Adipocyte (in vitro differentiated cells): ENCODE results near the gene ARMH3.
"Not testable (repeated sequence)": the region's sequence is repeated elsewhere in the genome, so short reads cannot be mapped to it uniquely, and the experiment has no call there.

Experiments used
- DNase-seq: peaks from one replicate; pipeline ENCODE4 v3.0.0-alpha.2; 2015; ENCODE audit warnings: low read depth
- H3K27me3 ChIP-seq: replicated peaks from 2 replicates; pipeline ENCODE4 v1.7.0; 2013; ENCODE audit warnings: mild to moderate bottlenecking, low read length, moderate library complexity; ENCODE audit not compliant: control insufficient read depth, insufficient read depth
- H3K36me3 ChIP-seq: 2 replicates; pipeline ENCODE4 v1.7.0; 2013; ENCODE audit warnings: low read length, mild to moderate bottlenecking, moderate library complexity; ENCODE audit not compliant: control insufficient read depth, insufficient read depth, severe bottlenecking
- H3K4me1 ChIP-seq: 2 replicates; pipeline ENCODE4 v1.7.0; 2013; ENCODE audit warnings: mild to moderate bottlenecking, low read length, moderate library complexity; ENCODE audit not compliant: control insufficient read depth, insufficient read depth
- H3K4me3 ChIP-seq: 2 replicates; pipeline ENCODE4 v1.7.0; 2013; ENCODE audit warnings: mild to moderate bottlenecking, low read length, moderate library complexity
- H3K9ac ChIP-seq: 2 replicates; pipeline ENCODE4 v1.7.0; 2013; ENCODE audit warnings: mild to moderate bottlenecking, low read length, moderate library complexity
- H3K9me3 ChIP-seq: 2 replicates; pipeline ENCODE4 v1.7.0; 2013; ENCODE audit warnings: mild to moderate bottlenecking, low read length, moderate library complexity; ENCODE audit not compliant: control insufficient read depth

The ARMH3 gene

DNA sequence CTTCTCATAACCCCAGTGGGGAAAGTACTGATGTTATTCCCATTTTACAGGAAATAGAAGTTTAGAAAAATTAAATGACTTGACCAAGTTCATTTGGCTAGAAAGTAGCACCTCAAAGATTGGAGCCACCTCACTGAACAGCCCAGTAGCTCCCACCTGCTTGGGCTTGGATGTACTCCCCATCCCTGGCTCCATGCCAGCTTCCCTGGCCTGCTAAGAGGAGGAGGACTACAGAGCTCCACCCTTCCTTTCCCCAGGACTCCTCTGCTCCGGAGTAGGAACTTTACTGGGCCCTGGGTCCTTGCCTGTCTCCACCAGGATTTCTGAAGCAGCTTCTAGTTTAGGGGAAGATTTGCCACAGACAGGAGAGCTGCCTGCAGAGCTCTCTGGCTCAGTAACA, 12.2 kb upstream of the ARMH3 start:
- H3K4me3 ChIP-seq: no peak overlapping the region
- H3K9me3 ChIP-seq: no peaks in the 10 kb centered on the region
- H3K27me3 ChIP-seq: no peaks in the 10 kb centered on the region
- peaks cover 4% of the 10 kb centered on the region for H3K36me3 ChIP-seq
- no peak overlapping the region for H3K9ac ChIP-seq
- DNase-seq: peak; percentile 25
- H3K4me1 ChIP-seq: peaks cover 24% of the 10 kb centered on the region

DNA sequence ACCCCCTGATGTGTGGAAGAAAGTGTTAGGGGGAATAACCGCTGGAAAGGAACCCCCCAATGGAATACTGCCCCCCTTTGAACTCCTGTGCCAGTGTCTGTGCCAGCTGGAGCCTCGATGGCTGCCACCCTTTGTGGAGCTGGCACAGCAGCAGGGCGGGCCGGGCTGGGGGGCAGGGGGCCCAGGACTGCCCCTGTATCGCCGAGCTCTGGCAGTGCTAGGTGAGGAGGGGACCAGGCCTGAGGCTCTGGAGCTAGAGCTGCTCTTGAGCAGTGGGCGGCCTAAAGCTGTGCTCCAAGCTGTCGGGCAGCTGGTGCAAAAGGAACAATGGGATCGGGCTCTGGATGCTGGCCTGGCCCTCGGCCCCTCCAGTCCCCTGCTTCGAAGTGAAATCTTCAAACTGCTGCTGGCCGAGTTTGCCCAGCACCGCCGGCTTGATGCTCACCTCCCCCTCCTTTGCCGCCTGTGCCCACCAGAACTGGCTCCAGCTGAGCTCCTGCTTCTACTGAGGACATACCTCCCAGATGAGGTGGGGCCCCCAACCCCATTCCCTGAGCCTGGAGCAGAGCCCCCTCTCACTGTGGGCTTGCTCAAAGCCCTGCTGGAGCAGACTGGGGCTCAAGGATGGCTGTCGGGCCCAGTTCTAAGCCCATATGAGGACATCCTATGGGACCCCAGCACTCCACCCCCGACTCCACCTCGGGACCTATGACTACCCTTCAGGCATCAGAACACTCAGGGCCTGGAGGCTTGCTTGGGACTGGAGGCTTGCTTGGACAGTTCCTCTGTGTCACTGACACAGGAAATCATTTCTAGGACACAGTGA, 11.3 kb upstream of the ARMH3 start:
- Histone ChIP-seq H3K36me3 (peaks cover 4% of the 10 kb centered on the region), H3K9ac (peak overlapping the region; percentile 96), H3K9me3 (no peaks in the 10 kb centered on the region), H3K27me3 (no peaks in the 10 kb centered on the region), H3K4me3 (peak overlapping the region; percentile 92), H3K4me1 (peaks cover 24% of the 10 kb centered on the region)
- DNase-seq: no peak

DNA sequence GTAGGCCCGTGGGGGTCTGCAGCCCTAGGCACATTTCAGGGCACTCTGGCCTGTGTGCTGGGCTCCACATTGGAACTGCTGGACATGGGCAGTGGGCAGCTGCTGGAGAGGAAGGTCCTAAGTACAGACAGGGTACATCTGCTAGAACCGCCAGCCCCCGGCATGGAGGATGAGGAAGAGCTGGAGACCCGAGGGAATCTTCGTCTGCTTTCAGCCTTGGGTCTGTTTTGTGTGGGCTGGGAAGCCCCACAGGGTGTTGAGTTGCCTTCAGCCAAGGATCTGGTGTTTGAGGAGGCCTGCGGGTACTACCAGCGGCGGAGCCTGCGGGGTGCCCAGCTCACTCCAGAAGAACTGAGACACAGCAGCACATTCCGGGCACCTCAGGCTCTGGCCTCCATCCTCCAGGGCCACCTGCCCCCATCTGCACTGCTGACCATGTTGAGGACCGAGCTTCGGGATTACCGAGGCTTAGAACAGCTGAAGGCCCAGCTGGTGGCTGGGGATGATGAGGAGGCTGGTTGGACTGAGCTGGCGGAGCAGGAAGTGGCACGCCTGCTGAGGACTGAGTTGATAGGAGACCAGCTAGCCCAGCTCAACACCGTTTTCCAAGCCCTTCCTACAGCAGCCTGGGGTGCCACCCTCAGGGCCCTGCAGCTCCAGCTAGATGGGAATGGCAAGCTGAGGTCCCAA, 10.6 kb upstream of the ARMH3 start:
- H3K36me3 ChIP-seq: peaks cover 4% of the 10 kb centered on the region
- H3K4me1 ChIP-seq: peaks cover 24% of the 10 kb centered on the region
- peak overlapping the region; percentile 92 for H3K4me3 ChIP-seq
- H3K9me3 ChIP-seq: no peaks in the 10 kb centered on the region
- peak overlapping the region; percentile 96 for H3K9ac ChIP-seq
- DNase-seq: no peak
- no peaks in the 10 kb centered on the region for H3K27me3 ChIP-seq

DNA sequence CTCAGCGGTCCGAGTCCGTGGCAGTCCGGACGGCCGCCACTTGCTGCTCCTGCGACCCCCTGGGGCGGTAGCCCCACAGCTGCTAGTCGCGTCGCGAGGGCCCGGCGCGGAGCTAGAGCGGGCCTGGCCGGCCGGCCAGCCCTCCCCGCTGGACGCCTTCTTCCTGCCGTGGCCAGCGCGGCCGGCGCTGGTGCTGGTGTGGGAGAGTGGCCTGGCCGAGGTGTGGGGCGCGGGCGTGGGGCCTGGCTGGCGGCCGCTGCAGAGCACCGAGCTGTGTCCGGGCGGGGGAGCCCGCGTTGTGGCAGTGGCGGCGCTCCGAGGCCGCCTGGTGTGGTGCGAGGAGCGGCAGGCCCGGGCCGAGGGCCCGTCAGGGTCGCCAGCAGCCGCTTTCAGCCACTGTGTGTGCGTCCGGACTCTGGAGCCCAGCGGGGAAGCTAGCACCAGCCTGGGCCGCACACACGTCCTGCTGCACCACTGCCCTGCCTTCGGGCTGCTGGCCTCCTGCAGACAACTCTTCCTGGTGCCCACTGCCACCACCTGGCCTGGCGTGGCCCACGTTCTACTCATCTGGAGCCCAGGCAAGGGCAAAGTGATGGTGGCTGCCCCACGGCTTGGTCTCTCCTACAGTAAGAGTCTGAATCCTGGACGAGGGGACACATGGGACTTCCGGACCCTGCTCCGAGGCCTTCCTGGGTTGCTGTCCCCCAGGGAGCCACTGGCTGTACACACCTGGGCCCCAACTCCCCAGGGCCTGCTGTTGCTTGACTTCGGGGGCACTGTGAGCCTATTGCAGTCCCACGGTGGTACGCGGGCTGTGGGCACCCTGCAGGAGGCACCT, 9.8 kb upstream of the ARMH3 start:
- H3K4me1 ChIP-seq: peaks cover 24% of the 10 kb centered on the region
- DNase-seq: peak; percentile 68
- peak overlapping the region; percentile 92 for H3K4me3 ChIP-seq
- peak overlapping the region; percentile 96 for H3K9ac ChIP-seq
- H3K36me3 ChIP-seq: peaks cover 4% of the 10 kb centered on the region
- H3K27me3 ChIP-seq: no peaks in the 10 kb centered on the region
- no peaks in the 10 kb centered on the region for H3K9me3 ChIP-seq

- peaks cover 4% of the 10 kb centered on the region for H3K36me3 ChIP-seq
- peak within 1 kb of the TSS; percentile 96 for H3K9ac ChIP-seq
- peak within 1 kb of the TSS; percentile 92 for H3K4me3 ChIP-seq
- H3K27me3 ChIP-seq: no peaks in the 10 kb centered on the region
- H3K9me3 ChIP-seq: no peaks in the 10 kb centered on the region
- peak; percentile 97 for DNase-seq
- H3K4me1 ChIP-seq: peaks cover 24% of the 10 kb centered on the region
These were observed 9.0 kb upstream of the ARMH3 start, which contains the start of gene HPS6 for GRCh38 chr10:102064868-102065560. Gene HPS6 (plus strand): TSS chr10:102065349. CDS start chr10:102065475, 126 bp downstream.

DNA sequence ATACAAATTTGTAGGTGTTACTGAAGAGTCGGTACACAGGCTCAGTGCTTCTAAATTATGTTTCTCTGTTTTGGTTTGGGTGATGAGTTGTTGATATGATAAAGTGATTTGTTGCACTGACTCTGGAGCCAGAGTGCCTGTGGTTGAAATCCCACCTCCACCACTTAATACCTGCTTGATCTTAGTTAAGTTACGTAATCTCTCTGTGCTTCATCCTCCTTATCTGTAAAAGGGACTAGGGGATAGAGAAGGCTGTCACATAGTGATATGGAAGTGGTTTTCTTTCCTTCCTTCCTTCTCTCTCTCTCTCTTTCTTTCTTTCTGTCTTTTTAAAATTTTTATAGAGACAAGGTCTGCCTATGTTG, 8.5 kb upstream of the ARMH3 start:
- peak overlapping the region; percentile 92 for H3K4me3 ChIP-seq
- H3K27me3 ChIP-seq: no peaks in the 10 kb centered on the region
- DNase-seq: no peak
- no peaks in the 10 kb centered on the region for H3K9me3 ChIP-seq
- peak overlapping the region; percentile 96 for H3K9ac ChIP-seq
- H3K36me3 ChIP-seq: peaks cover 4% of the 10 kb centered on the region
- H3K4me1 ChIP-seq: peaks cover 24% of the 10 kb centered on the region

GRCh38 chr10:102059987-102060386, 4.0 kb upstream of the ARMH3 start:
- DNase-seq: no peak
- Histone ChIP-seq H3K4me1 (peaks cover 5% of the 10 kb centered on the region), H3K4me3 (no peak overlapping the region), H3K36me3 (no peaks in the 10 kb centered on the region), H3K9ac (no peak overlapping the region), H3K27me3 (no peaks in the 10 kb centered on the region), H3K9me3 (no peaks in the 10 kb centered on the region)

- Histone ChIP-seq H3K4me3 (peak overlapping the region; percentile 90), H3K9ac (peak overlapping the region; percentile 94), H3K4me1 (peaks cover 23% of the 10 kb centered on the region)
- not testable (repeated sequence) for H3K27me3 ChIP-seq, DNase-seq, H3K9me3 ChIP-seq, H3K36me3 ChIP-seq
These were observed 909 bp downstream of the ARMH3 start for GRCh38 chr10:102054881-102055646.

DNA sequence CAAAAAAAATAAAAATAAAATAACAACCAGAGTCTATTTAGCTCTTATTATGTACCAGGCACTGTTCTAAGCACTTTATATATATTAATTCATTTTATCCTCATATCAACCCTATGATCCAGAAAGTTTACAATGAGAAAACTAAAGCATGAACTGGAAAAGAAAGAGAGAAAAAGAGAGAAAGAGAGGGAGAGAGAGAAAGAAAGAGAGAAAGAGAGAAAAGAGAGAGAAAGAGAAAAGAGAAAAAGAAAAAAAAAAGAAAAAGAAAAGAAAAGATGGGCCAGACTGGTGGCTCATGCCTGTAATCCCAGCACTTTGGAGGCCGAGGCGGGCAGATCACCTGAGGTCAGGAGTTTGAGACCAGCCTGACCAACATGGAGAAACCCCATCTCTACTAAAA, 9.9 kb downstream of the ARMH3 start:
- H3K36me3 ChIP-seq: no peaks in the 10 kb centered on the region
- no peak overlapping the region for H3K9ac ChIP-seq
- no peak overlapping the region for H3K4me3 ChIP-seq
- no peaks in the 10 kb centered on the region for H3K9me3 ChIP-seq
- no peaks in the 10 kb centered on the region for H3K27me3 ChIP-seq
- H3K4me1 ChIP-seq: peaks cover 19% of the 10 kb centered on the region
- DNase-seq: no peak

DNA sequence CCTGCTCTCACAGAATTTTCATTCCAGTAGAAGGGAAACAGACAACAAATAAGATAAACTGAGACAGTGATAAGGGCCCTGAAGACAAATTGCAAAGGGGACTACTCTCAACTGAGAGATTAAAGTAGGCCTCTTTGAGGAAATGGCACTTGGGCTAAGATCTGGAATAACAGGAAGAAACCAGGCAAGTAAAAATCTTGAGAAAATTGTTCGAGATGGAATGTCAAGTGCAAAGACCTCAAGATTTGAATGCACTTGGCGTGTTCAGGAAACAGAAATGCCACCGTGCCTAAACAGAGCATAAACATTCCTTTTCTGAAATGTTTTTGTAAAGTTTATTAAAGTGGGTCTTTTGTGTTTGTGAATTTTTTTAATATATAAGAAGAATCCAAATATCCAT, 10.7 kb downstream of the ARMH3 start:
- Histone ChIP-seq H3K27me3 (no peaks in the 10 kb centered on the region), H3K4me1 (peaks cover 19% of the 10 kb centered on the region), H3K4me3 (no peak overlapping the region), H3K9ac (no peak overlapping the region), H3K9me3 (no peaks in the 10 kb centered on the region), H3K36me3 (no peaks in the 10 kb centered on the region)
- DNase-seq: no peak
